WI38 (cell line): ENCODE results near the gene MYOM1.

Source experiments
- H3K4me3 ChIP-seq: 2 replicates; pipeline ENCODE4 v1.5.1; 2011; ENCODE audit warnings: low read depth, mild to moderate bottlenecking, control low read depth, low read length
- TF ChIP-seq, protein P1 (sequence below): IDR thresholded peaks from 2 replicates; pipeline ENCODE4 v1.5.1; 2012; ENCODE audit warnings: low read depth, mild to moderate bottlenecking, control low read depth, low read length

MYOM1 gene

DNA sequence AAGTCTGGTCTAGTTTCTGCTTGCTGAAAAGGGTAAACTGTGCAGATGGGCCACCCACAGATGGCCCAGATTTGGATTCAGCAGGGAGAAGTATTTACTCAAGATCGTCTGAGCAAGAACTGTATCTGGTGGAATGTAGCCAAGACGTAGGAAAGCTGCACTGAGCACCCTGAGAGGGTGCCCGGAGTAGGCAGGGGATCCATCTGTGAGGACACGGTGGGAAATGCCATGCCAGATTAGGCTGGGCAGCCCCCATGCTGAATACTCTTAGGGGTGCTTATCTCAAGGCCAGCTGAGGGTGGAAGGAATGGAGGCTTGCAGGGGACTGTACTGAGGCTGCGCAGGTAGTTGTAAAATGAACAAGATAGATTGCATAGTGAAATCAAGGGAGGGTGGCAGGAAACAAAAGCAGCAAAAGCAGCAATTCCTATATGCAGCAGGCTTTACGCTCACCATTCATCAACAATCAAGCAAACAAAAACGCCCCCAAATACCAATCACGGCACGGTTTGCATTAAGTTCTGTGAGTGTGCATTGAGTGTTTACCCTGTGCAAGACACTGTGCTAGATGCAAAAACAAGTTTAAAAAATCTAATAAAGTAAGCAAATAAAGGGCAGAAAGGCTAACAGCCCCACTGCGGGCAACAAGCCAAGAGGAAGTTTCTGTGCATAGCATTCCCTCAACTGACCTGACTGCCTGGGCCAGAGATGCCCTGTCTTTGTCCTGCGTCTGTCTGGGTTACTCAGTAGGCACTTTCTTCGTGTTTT lies 174.7 kb downstream of the MYOM1 start:
- TF ChIP-seq, protein P1, sequence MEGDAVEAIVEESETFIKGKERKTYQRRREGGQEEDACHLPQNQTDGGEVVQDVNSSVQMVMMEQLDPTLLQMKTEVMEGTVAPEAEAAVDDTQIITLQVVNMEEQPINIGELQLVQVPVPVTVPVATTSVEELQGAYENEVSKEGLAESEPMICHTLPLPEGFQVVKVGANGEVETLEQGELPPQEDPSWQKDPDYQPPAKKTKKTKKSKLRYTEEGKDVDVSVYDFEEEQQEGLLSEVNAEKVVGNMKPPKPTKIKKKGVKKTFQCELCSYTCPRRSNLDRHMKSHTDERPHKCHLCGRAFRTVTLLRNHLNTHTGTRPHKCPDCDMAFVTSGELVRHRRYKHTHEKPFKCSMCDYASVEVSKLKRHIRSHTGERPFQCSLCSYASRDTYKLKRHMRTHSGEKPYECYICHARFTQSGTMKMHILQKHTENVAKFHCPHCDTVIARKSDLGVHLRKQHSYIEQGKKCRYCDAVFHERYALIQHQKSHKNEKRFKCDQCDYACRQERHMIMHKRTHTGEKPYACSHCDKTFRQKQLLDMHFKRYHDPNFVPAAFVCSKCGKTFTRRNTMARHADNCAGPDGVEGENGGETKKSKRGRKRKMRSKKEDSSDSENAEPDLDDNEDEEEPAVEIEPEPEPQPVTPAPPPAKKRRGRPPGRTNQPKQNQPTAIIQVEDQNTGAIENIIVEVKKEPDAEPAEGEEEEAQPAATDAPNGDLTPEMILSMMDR = no peak
- H3K4me3 ChIP-seq = no peak overlapping the region

DNA sequence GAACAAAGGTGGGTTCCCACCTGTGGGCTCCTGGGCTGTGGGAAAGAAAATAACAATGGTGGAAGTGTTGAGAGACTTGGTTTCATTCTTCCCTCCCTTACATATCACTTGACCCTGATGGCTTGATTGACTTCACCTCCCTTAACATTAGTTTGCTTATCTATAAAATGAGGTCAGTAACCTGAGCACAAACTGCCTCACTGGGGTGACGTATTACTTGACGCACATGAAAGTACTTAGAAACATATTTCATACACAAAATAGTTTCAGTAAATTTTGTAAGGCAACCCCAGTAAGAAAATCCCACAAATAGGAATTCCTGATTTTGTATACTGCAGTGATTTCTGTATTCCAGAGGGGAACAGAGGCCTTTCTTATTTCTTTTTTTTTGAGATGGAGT lies 177.4 kb downstream of the MYOM1 start:
- TF ChIP-seq, protein P1 = no peak
- H3K4me3 ChIP-seq = no peak overlapping the region

DNA sequence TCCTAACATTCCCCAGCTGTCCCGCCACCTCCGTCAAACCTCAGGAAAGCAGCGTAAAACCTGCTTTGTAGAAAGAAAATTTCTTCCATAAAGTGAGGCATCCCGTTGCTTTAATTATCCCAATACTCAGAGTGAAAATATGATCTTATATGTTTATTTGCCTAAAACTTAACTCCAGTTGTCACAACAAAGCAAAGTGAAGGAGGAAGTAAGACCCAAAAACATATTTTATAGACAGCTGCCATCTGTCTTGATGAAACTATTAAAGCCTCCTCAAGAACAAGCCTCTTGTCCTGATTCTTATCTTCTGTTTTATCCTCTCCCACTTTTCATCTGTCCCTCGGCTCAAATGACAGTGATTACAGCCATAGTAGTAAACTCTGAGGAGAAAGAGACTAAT lies 177.9 kb downstream of the MYOM1 start:
- H3K4me3 ChIP-seq = no peak overlapping the region
- TF ChIP-seq, protein P1 = no peak

DNA sequence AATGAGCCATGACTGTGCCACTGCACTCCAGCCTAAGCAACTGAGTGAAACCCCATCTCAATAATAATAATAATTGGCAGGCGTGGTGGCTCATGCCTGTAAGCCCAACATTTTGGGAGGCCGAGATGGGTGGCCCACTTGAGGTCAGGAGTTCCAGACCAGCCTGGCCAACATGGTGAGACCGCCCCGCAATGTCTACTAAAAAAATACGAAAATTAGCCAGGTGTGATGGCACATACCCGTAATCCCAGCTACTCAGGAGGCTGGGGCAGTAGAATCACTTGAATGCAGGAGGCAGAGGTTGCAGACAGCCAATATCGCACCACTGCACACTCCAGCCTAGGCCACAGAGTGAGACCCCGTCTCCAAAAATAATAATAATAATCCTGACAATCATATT lies 178.9 kb downstream of the MYOM1 start:
- no peak overlapping the region for H3K4me3 ChIP-seq
- TF ChIP-seq, protein P1 = no peak

DNA sequence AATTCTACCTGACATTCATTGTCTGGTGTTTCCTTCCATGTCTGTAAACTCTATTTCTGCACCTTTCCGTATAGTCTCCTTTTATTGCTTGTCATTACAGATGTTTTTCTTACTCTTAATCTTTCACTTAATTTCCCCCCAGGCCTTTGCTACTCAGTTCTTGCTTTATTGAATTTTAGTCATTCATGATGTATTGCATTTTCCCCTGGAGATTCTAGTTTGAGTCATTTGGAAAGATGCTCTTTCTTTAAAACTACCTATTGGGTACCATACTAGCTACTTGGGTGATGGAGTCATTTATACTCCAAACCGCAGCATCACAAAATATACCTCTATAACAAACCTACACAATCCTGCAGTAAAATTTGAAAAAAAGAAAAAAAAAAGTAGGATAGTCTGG lies 179.6 kb downstream of the MYOM1 start:
- no peak overlapping the region for H3K4me3 ChIP-seq
- TF ChIP-seq, protein P1 = no peak

DNA sequence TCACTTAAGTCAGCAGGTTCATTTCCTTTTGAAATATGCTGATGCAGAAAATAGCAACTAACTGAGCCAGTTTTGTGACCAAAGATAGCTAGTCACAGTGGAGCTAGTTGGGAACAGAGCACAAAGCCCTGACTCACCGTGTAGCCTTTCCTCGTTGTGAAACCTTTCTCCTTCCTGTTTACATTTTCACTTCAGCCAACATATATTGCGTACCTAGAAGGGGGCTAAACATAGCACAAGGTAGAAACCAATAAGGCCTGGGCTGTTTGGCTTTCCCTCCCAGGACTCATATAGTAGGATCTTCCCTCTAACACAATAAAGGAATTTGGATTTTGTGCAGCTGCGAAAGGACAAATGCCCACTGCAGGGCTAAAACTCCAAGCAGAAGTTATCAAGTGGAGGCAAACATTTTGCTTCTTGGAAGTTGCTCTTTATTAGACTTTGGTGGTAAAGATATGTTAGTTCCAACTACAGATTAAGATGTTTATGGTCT lies 182.3 kb downstream of the MYOM1 start:
- TF ChIP-seq, protein P1 = no peak
- no peak overlapping the region for H3K4me3 ChIP-seq

DNA sequence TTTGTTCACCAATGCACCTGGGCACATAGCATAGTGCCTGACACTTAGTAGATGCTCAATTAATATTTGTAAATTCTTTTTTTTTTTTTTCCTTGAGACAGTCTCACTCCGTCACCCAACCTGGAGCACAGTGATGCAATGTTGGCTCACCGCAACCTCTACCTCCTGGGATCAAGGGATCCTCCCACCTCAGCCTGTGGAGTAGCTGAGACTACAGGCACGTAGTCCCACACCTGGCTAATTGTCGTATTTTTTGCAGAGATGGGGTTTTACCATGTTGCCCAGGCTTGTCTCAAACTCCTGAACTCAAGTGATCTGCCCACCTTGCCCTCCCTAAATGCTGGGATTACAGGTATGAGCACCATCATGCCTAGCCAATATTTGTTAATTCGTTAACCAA lies 183.7 kb downstream of the MYOM1 start:
- TF ChIP-seq, protein P1 = no peak
- H3K4me3 ChIP-seq = no peak overlapping the region
